Urothelium cell line (cell line): ENCODE measurements around the gene LYPD1.

ENCODE experiments used
- DNase-seq: peaks from one replicate; pipeline ENCODE4 v3.0.0; 2011; ENCODE audit warnings: low spot score, mixed read lengths
- FAIRE-seq: peaks from 2 replicates; lab custom pipeline; 2011; peaks lifted over from hg19 to GRCh38; lab: Jason Lieb, UNC

Gene LYPD1

DNA sequence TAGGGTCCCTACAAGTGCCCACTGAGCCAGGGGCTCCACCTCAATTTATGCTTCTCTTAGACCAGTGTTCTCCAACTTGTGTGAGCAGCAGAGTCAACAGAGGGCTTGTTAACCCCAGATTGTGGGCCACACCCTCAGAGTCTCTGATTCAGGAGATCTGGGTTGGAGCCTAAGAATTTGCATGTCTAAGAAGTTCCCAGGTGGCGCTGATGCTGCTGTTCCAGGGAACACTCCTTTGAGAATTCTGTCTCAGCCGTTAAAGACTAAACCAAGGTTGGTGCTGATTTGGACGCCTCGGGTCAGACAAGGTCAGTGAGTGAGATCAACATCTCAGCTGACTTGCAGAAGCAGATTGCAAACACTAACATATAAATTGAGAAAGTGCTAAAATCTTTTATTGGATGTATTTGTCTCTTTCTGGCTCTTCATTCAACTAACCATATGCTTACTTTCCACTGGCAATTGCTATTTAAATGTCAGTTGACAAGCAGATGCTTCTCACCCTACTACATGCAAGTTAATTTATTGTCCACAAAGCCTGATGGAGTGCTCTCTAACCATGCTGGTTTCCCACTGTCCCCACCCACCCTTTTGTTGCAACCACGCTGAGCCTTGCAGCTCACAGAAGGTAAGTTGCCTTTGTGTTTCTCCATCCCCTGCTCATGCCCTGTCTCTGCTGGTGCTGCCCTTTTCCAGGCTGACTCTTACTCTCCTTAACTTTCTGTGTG is 31.5 kb downstream of the LYPD1 start:
- no peak for FAIRE-seq
- no peak for DNase-seq

DNA sequence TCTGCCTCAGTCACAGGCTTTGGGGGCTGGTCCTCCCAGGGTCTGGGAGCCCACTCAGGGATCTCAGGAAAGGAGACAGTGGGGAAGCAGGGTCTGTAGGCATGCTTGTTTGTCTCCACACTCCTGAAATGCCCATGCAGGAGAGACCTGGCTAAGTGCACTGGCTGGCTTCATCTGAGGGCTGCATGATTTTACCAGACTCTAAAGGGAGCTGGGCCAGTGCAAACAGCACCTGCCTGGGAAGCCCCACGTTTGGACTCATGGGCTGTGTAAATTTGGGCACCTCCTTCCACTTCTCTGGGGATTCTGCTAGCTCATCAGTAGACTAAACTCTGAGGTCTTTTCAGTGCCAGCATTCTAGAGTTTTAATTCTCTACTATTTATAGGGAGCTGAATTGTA is 33.7 kb downstream of the LYPD1 start:
- FAIRE-seq (no peak), DNase-seq (no peak)

DNA sequence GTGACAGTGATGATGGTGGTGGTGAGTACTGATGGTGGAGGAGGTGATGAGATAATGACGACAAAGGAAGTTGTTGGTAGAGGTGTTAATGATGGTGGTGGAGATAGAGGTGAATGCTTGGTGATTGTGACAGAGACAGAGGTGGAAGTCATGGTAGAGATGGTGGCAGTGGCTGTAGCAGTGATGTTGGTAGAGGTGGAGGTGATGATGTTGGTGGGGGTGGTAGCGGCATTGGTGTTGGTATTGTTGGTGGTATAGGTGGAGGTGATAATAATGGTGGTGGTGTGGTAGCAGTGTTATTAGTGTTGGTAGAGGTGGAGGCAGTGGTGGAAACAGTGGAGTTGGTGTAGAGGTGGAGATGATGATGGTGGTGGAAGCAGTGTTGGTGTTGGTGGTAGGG is 36.4 kb downstream of the LYPD1 start:
- FAIRE-seq = peak; percentile 95
- no peak for DNase-seq

DNA sequence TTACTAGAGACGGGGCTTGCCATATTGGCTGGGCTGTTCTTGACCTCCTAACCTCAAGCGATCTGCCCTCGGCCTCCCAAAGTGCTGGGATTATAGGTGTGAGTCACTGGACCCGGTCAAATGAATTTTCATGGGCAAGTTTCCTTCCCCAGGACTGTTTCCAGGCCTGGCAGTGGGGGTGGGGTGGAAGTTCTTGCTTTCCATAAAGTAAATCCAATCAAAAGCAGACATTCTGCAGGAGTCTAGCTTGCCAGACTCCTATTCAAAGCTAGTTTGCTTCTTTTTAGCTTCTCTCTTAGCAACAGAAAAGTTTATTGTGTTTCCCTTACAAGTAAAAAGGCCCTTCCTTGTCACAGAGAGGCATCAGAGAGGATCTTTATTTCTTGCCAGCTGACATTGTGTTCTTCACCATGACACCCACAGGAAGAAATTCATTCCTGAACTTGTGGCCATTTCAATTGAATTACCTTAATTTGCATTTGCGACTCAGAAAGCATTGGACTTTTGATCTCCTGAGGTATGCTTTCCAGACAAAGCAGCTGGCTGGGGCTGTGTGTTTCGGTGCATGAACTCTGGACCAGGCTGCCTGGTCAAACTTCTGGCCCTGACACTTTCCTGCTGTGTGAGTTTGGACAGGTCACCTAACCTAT is 37.9 kb downstream of the LYPD1 start:
- FAIRE-seq (no peak), DNase-seq (no peak)

DNA sequence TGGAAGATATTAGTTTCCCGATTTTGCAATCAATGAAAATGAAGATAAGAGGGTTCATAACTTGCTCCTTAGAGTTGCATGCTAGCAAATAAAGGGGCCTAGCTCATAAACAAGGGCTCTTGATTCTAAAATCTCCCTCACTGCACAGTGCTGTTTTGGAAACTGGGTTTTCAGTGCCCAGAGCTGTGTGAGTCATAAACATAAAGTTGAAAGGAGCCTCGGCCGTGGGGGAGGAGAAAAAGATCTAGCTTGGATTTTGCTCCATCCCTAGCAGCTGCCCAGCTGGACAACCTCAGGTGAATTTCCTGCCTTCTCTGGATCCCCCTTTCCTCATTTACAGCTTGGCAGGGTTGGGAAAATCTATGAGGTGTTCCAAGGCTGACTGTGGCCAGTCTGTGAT is 42.5 kb downstream of the LYPD1 start:
- no peak for FAIRE-seq

DNA sequence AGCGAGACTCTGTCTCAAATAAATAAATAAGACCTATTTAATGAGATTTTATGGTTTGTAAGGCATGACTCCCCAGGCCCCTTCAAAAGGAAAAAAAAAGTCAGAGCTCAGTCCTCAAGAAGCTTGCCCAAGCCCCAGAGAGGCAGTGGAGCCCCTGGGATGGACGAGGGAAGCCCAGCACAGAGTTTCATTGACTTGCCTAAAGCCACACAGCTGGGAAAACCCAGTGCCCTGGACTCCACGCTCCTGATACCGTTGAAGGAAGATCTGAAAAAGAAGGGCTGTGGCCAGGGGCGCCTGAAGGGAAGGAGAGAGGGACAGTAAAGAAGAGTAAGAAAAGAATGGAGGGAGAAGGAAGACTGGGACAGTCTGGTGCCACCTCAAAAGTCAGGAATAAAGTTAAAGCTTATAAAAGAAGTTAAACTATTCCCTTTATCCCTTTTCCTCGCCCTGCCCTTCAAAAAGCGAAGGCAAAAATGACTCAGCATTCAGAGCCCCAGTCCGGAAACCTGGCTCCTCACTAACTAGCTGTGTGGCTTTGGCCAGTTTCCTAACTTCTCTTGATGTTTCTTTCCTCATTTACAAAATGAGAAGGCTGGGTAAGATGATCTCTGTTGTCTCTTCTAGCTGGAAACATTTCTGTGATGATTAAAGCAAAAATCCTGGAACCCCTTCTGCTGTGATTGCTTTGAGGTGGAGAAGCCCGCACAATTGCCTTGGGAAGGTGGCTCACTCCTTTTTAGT is 46.7 kb downstream of the LYPD1 start:
- FAIRE-seq (no peak), DNase-seq (peak; percentile 48)

More for the DNA sequence above, 42.5 kb downstream of the LYPD1 start:
- DNase-seq = peak; percentile 15

DNA sequence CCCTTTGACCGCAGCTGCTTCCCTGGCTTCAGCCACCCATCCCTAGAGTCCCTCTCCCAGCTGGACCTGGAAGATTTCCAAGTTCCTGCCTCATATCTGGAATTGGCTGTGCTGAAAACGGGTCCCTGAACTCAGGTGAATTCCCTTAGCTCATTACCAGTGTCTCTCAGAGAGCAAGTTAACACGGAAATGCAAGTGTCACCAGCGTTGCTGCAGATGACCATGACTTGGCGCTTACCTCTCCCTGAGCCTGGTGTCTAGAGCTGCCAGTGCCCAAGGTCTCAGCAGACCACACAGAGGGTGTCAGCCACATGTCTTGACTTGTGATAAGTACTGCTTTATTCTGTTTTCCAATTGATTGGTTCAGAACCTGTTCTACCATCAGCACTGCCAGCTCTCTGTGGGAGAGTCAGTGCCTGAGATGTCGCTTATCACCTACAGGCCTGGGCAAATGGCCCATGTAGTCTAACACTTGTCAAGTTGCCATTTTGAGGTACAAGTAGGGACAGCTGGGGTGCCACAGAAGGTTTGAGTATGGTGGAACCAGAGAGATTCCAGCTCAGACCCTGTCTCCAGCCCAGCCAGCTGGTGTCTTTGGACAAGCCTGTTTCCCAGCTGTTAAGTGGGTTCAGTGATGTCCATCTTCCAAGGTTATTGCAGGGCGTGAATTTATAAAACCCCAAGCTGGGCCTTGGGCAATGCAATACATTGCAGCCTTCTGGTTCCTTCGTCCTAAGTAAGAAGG is 48.7 kb downstream of the LYPD1 start:
- no peak for FAIRE-seq
- DNase-seq = no peak

DNA sequence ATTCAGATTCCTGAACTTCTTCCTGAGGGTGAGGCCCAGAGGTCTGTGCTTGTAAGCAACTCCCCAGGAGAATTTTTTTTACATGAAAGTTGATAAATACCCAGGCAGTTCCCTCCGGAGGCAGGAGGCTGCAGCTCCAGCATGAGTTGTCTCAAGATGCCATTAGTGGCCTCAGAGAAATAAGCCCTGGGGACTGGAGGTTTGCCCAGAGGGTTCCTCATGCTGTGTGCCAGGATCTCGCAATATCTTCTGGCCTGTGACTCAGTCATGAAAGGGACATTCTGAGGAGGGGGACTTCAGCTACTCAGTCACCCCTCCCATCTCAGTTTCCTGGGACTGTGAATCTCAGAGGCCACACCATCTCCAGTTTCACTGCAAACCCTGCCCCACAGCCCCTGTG is 49.9 kb downstream of the LYPD1 start:
- no peak for DNase-seq

DNA sequence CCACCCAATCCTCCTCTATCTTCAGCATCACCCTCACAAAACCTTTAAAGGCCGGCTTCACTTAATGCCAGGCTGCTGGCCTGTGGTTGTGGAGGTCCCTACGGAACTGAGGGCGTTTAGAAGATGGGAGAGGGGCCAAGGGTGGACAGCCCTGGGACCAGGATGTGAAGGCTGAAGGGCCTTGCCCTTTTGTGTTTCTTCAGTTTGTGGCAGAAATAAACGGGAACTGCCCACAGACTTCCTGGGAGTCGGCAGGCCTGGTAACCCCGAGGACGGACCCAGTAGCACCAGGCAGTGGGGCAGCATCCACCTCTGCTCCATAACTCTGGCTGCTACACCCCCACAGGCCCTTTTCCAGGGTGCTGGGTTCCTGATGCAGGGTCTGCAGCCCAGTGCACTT is 51.3 kb downstream of the LYPD1 start:
- no peak for FAIRE-seq
- no peak for DNase-seq

More for the DNA sequence above, 49.9 kb downstream of the LYPD1 start:
- no peak for FAIRE-seq

DNA sequence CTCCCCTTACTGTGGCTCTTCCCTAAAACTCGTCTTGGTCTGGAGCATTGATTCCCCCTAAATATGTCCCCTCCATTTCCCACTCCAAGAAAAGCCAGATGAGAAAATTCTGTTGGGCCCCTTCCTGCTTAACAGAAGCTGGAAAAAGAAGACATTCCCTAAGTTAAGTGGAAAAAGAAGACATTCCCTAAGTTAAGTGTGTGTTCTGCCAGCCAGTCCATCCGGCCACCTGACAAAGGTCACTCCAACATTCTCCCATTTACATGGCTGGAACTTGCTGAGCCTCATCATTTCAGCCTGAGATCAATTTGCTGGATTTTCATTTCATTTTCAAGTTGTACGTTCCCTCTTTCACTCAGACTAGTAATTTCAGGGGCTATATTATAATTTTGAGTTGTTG is 52.0 kb downstream of the LYPD1 start:
- FAIRE-seq (no peak), DNase-seq (no peak)

DNA sequence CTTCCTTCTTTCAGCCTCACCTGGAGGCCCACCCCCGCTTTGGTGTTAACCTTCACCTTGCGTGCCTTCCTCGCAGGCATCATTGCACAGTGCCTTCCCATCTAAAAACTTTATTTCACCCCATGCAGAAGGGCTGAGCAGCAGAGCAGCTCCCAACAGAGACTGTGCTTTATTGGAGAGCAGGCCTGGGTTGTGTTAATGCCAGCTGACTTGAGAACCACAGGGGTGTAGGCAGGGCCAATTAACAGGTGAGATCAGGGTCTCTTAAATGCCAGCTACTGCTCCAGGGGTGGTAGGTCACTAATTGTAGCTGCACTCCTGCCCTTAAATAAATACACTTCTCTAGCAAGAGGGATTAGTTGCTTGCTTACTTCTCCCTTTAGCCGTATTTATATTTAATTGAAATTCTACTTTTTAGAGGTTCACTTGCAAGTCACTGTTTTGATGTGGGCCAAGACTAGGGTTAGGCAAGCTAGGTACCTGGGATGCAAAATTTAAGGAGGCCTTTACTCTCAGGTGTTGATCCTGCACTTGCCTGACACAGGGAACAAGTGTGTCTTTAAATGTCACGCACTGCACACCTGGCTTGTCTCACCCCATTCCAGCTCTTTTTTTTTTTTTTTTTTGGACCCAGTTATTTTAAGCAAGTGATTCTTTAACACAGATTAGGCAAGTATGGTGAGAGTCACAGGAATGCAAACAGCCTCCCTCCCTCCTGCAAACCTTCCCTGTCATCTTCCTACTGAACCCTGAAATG is 54.5 kb downstream of the LYPD1 start:
- FAIRE-seq = no peak
- DNase-seq = no peak

DNA sequence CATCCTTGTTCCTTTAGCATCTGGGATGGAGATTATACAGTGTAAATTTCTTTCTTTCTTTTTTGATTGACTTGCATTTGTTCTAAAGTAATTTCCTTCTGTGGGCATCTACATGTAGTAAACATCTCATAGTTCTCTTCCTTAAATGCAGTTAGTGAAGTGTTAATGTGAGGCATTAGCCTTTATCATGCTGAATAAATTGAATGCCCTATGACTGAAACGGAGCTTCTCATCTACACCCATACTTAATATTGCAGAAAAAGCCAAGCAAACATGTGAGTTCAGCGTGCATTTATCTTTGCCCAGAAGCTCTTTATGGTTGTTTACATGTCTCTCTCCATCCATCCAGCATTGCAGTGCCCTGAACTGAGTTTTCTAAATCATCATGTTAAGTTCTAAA is 58.3 kb downstream of the LYPD1 start:
- FAIRE-seq (no peak), DNase-seq (no peak)

DNA sequence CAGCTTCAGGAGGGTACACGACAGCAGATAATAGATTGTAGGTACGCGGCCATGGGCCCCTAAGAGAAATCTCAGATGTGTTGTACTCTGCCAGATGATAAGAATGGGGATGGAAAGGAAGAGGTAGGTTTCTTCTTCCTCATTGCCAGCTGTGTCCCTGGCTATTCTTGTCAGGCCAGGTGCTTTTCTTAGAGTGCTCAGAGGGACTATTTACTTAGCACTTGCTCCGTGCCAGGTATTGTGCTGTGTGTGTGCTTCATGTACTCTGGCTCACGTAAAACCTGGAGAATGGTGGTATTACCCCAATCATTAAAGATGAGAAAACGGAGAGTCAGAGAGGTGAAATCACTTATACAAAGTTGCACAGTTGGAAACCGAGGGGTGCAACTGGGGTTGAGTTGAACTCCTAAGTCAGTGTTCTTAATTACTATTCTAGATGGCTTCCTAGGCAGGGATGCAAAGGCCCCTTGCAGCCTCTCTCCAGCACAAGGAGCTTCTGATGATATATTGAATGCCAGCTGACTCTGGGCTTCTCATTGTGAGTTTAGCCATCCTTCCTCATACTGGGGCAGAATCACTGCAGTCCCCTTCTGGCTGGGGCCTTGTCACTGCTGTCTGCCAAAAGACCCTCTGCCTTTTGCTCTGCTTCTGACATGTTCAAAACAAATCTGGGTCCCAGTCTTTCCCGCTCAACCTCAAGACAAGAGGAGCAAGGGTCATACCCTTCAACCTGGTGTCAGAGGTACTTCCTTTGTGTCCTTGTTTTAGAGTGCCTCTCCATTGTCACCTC is 60.7 kb downstream of the LYPD1 start:
- DNase-seq (no peak), FAIRE-seq (no peak)

DNA sequence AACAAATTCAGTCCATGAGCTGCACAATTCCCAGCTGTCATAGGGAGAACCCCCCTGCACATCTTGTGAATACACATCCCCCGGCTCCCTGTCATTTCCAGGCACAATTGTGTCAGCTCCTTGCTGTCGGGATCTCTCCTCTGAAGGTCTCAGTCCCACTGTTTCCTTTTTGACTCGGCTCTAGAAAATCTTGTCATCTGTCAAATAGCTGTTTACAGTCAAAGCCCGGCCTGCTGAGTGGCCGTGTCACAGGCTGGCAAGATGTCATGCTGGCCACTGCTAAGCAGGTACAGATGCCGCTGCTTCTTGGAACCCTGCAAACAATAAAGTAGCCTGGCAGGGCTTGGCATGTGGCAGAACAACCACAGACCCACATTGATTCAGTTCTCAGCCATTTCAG is 61.7 kb downstream of the LYPD1 start:
- DNase-seq = no peak
- no peak for FAIRE-seq

DNA sequence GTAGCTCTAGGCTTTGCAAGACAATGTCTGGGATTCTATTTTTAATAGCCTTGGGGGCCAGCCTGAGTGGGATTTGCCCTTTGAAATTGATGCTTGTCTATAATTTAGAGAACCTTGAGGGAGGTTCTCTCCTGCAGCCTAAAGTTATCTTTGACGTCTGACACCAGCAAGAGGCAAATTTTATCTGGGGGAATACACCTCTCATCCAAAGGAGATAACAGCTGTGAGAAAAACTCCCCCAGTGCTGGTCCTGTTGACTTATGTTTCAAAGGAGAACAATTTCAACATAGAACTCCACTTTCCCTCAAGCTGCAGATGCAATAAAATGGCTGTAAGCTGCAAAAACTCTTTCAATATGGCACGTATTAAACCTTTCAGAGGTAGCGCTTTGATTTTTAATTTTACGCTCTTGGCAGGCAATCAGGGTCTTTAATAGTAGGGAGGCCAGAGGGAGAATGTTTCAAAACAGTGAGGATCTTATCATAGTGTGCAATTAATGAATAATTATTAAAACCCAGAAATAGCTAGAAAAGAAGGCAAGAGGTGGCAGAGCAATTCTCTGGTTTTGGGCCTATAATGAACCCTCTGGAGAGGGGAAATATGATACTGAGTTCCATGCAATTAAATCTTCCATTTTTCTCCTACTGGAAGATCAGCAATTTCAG is 62.4 kb downstream of the LYPD1 start:
- no peak for FAIRE-seq
- DNase-seq = no peak

DNA sequence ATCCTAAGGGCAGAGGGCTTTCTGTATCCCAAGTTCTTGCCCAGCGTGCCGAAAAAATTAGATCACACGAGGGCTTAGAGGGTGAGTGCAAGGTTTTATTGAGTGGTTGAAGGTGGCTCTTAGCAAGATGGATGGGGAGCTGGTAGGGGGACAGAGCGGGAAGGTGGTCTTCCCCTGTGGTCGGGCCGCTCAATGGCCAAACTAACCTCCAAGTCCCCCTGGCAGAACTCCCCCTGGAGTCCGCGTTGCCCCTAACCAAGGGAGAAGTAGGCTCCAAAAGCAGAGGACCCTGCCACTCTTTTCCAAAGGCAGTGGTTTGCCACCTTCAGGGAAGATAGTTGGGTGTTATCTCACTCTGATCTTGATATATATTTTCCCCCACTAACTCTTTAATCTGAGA is 63.4 kb downstream of the LYPD1 start:
- DNase-seq = no peak
- no peak for FAIRE-seq

DNA sequence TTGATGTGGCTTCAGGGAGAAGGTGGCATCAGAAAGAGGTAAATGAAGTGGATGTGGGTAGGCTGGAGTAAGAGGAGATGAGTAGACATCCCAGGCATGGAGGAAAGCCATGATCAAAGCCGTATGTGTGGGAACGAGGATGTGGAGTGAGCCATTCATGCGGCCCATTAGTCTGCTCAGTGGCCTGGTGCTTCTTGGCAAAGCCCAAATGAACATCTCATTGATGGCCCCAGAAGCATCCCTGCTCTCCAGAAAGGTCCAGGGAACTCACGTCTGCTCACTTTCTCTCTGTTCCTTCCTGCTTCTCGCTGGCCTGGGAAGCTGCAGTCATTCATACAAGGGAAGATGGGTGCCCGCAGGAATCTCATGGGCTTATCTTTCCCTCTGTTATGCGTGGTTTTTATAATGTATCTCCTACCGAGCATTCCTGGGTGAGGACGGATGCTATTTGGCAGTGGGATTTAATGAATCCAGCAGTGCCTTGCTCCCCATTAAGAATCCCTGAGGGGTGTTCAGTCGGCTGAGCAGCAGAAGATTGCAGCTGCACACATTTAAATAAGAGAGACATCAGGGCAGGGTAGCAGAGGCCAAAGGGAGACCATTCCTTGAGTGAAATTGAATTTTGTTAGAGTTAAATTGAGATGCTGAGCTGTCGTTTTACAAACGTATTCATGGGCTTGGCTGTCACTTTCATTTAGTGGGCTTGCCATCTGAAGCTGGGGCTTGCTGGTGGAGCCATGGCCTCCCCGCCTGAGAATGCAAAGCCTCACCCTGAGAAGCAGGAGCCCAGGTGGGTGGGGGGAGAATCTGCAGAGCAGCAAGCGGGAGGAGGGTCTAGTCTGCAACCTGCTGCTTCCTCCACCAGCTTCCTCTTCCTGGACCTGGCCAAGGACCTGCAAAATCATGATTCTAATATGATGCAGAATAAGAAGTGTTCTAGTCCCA is 64.5 kb downstream of the LYPD1 start:
- FAIRE-seq = no peak
- no peak for DNase-seq

DNA sequence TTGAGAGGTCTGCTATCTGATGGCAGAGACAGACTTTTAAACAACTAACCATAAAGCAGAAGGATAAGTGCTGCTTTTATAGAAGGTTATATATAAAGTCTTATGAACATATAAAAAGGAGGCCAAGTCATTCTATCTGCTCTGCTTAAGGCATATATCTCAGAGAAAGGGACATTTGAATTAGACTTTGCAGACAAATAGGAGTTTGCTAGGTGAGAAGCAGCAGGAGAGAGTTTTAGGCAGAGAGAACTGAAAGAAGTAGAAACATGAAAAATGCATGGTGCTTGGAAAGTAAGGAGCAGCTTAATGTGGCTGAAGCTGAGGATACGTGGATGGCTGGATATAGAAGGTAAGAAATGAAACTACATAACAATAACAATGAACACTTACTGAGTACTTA is 65.4 kb downstream of the LYPD1 start:
- DNase-seq (no peak), FAIRE-seq (no peak)
